Measurements from ENCODE around the gene TOR4A. TPM values are rescaled to one million over a fixed set of nuclear protein-coding genes. Genes with fewer than 3 reads are reported as not detected.
A peak's percentile ranks its signal among the peaks of the same experiment; 100 is the strongest.

The TOR4A gene
- total and polyA plus RNA-seq, 9 of the 15 experiments (the other 6 are each of a cell fraction or from before 2014, with no cell fraction given): 3.9 to 49.2 (median 8.8) TPM

GRCh38 chr9:137302449-137303150 is 25.1 kb downstream of the TOR4A start (continued):
- TF ChIP-seq NR4A1 (CRISPR knock-in tag; IDR thresholded peaks at IDR 0.05): no peak
- 0 out of 2 replicates have a peak, but pooled peaks have one; percentile 70 for TF ChIP-seq NR4A1 (tag; IDR thresholded peaks at IDR 0.05)
- TF ChIP-seq ZNF695 (CRISPR knock-in tag; IDR thresholded peaks at IDR 0.05): no peak
- TF ChIP-seq MED1 (CRISPR knock-in tag; IDR thresholded peaks at IDR 0.05; ENCODE audit: borderline replicate concordance): 0 out of 2 replicates have a peak, but pooled peaks have one; percentile 39
- TF ChIP-seq, protein P1, sequence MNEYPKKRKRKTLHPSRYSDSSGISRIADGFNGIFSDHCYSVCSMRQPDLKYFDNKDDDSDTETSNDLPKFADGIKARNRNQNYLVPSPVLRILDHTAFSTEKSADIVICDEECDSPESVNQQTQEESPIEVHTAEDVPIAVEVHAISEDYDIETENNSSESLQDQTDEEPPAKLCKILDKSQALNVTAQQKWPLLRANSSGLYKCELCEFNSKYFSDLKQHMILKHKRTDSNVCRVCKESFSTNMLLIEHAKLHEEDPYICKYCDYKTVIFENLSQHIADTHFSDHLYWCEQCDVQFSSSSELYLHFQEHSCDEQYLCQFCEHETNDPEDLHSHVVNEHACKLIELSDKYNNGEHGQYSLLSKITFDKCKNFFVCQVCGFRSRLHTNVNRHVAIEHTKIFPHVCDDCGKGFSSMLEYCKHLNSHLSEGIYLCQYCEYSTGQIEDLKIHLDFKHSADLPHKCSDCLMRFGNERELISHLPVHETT (CRISPR knock-in tag; conservative IDR thresholded peaks at IDR 0.05 in 1 of 2, IDR thresholded peaks at IDR 0.05 in 1 of 2): peak in 1 of 2 experiments; percentile 80; a peak in 2 of 4 replicates
- no peak for TF ChIP-seq MYC (IDR thresholded peaks at IDR 0.05; ENCODE audit: low read depth, low read length)
- TF ChIP-seq MYC (CRISPR knock-in tag; IDR thresholded peaks at IDR 0.05; ENCODE audit: borderline replicate concordance, low read depth): no peak
- 0 out of 2 replicates have a peak, but pooled peaks have one; percentile 22 for TF ChIP-seq RB1 (IDR thresholded peaks at IDR 0.05; ENCODE audit: low read depth)
- TF ChIP-seq ZNF232 (CRISPR knock-in tag; IDR thresholded peaks at IDR 0.05): peak; percentile 93
- peak; percentile 96; the same call in 1 of the 2 replicates for TF ChIP-seq ZBTB7A (IDR thresholded peaks at IDR 0.05; ENCODE audit: borderline replicate concordance, control insufficient read depth, low read depth, low read length)
- peak; percentile 17; the same call in 1 of the 2 replicates for TF ChIP-seq ZNF175 (CRISPR knock-in tag; IDR thresholded peaks at IDR 0.05; ENCODE audit: low read depth)
- TF ChIP-seq REST (IDR thresholded peaks at IDR 0.05; ENCODE audit: borderline replicate concordance): 0 out of 2 replicates have a peak, but pooled peaks have one; percentile 22
- TF ChIP-seq REST (CRISPR knock-in tag; IDR thresholded peaks at IDR 0.05; ENCODE audit: low read depth): 0 out of 2 replicates have a peak, but pooled peaks have one; percentile 29
- TF ChIP-seq SMARCE1 (IDR thresholded peaks at IDR 0.05): no peak
- TF ChIP-seq FOXP4 (CRISPR knock-in tag; IDR thresholded peaks at IDR 0.05; ENCODE audit: borderline replicate concordance): peak; percentile 95
- TF ChIP-seq ZNF431 (CRISPR knock-in tag; IDR thresholded peaks at IDR 0.05): peak; percentile 88
